GM23338 (cell line): ENCODE data around the gene CYS1. TPM values are rescaled to one million over a fixed set of nuclear protein-coding genes. Genes with fewer than 3 reads are reported as not detected.

Experiments
- ATAC-seq: fragments of 200-7000 bp; cut with Tn5 transposase; 3 replicates; pipeline ENCODE4 v1.9.1; 2020
- DNase-seq: peaks from one replicate; pipeline ENCODE4 v3.0.0-alpha.2; 2015; ENCODE audit warnings: low spot score
- H2AFZ ChIP-seq: fragments of 200-600 bp; sonication (generic); 2 replicates; pipeline ENCODE4 v1.8.0; 2016; ENCODE audit warnings: antibody characterized with exemption, mild to moderate bottlenecking, moderate library complexity
- H3F3A ChIP-seq: fragments of 200-600 bp; sonication (generic); replicated peaks from 2 replicates; pipeline ENCODE4 v1.8.0; 2017; ENCODE audit warnings: antibody characterized with exemption, mixed run types, low read depth
- H3K27ac ChIP-seq: fragments of 200-600 bp; sonication (generic); 2 replicates; pipeline ENCODE4 v1.6.1; 2016; ENCODE audit warnings: low read depth
- H3K27me3 ChIP-seq: fragments of 200-600 bp; sonication (generic); 2 replicates; pipeline ENCODE4 v1.8.0; 2016; ENCODE audit warnings: mild to moderate bottlenecking, mixed run types, moderate library complexity; ENCODE audit not compliant: insufficient read depth
- H3K36me3 ChIP-seq: fragments of 200-600 bp; sonication (generic); 2 replicates; pipeline ENCODE4 v1.8.0; 2016; ENCODE audit warnings: mild to moderate bottlenecking; ENCODE audit not compliant: insufficient read depth
- H3K4me1 ChIP-seq: fragments of 200-600 bp; sonication (generic); 2 replicates; pipeline ENCODE4 v1.8.0; 2016; ENCODE audit warnings: mild to moderate bottlenecking, moderate library complexity; ENCODE audit not compliant: insufficient read depth
- H3K4me2 ChIP-seq: fragments of 200-600 bp; sonication (generic); 2 replicates; pipeline ENCODE4 v1.7.1; 2017; ENCODE audit warnings: mixed run types
- H3K4me3 ChIP-seq: fragments of 200-600 bp; sonication (generic); 2 replicates; pipeline ENCODE4 v1.6.1; 2016; ENCODE audit warnings: mixed run types
- H3K79me2 ChIP-seq: fragments of 200-600 bp; sonication (generic); replicated peaks from 2 replicates; pipeline ENCODE4 v1.8.0; 2017; ENCODE audit warnings: mild to moderate bottlenecking; ENCODE audit not compliant: insufficient read depth
- H3K9me2 ChIP-seq: fragments of 200-600 bp; sonication (generic); 2 replicates; pipeline ENCODE4 v1.8.0; 2017; ENCODE audit not compliant: insufficient read depth
- H4K20me1 ChIP-seq: fragments of 200-600 bp; sonication (generic); replicated peaks from 2 replicates; pipeline ENCODE4 v1.8.0; 2017; ENCODE audit warnings: mild to moderate bottlenecking; ENCODE audit not compliant: insufficient read depth
- H3K27ac Mint-ChIP-seq: 2 replicates; pipeline ENCODE4 v1.8.0; 2020; ENCODE audit warnings: inconsistent platforms, mild to moderate bottlenecking, moderate library complexity, mixed read lengths
- H3K27me3 Mint-ChIP-seq: 3 replicates; pipeline ENCODE4 v1.8.0; 2022; ENCODE audit warnings: low read depth, mild to moderate bottlenecking, moderate library complexity, mixed read lengths, inconsistent platforms; ENCODE audit not compliant: insufficient read depth, poor library complexity
- H3K36me3 Mint-ChIP-seq: 3 replicates; pipeline ENCODE4 v1.8.0; 2021; ENCODE audit warnings: low read depth, mild to moderate bottlenecking, inconsistent platforms, moderate library complexity, mixed read lengths
- H3K4me1 Mint-ChIP-seq: 3 replicates; pipeline ENCODE4 v1.8.0; 2020; ENCODE audit warnings: mild to moderate bottlenecking, inconsistent platforms, mixed read lengths
- H3K4me3 Mint-ChIP-seq: 3 replicates; pipeline ENCODE4 v1.8.0; 2021; ENCODE audit warnings: moderate library complexity, mild to moderate bottlenecking, inconsistent platforms, mixed read lengths
- H3K9me3 Mint-ChIP-seq: 3 replicates; pipeline ENCODE4 v1.8.0; 2020; ENCODE audit warnings: moderate library complexity, mild to moderate bottlenecking, inconsistent platforms, mixed read lengths
- CREB1 ChIP-seq: fragments of 250-450 bp; sonication (Bioruptor Pico); IDR thresholded peaks from 2 replicates; pipeline ENCODE4 v1.5.0; 2020; ENCODE audit warnings: low read depth, mild to moderate bottlenecking, moderate library complexity
- CTCF ChIP-seq, 2 experiments: fragments of 200-600 bp in 1 of 2; sonication (generic) in 1 of 2; conservative IDR thresholded peaks; 2 replicates each; pipeline versions ENCODE4 v1.5.1 to v1.6.1; 2016 to 2017; ENCODE audit warnings: antibody characterized with exemption in 2 of 2, low read depth in 2 of 2, mild to moderate bottlenecking in 2 of 2, moderate library complexity in 1 of 2
- EZH2 ChIP-seq: fragments of 200-600 bp; sonication (generic); IDR thresholded peaks from one replicate; pipeline ENCODE4 v1.8.0; 2017; ENCODE audit warnings: antibody characterized with exemption, mild to moderate bottlenecking, low read depth; ENCODE audit not compliant: unreplicated experiment
- EZH2phosphoT487 ChIP-seq: fragments of 200-600 bp; sonication (generic); IDR thresholded peaks from one replicate; pipeline ENCODE4 v1.8.1; 2018; ENCODE audit warnings: antibody characterized with exemption; ENCODE audit not compliant: unreplicated experiment
- JUNB ChIP-seq: IDR thresholded peaks from one replicate; pipeline ENCODE4 v1.6.1; 2016; ENCODE audit warnings: antibody characterized with exemption; ENCODE audit not compliant: unreplicated experiment
- NANOG ChIP-seq: IDR thresholded peaks from 2 replicates; pipeline ENCODE4 v1.6.1; 2016; ENCODE audit warnings: antibody characterized with exemption, borderline replicate concordance
- POLR2AphosphoS5 ChIP-seq: IDR thresholded peaks from 2 replicates; pipeline ENCODE4 v1.6.1; 2016; ENCODE audit warnings: antibody characterized with exemption, low read depth
- REST ChIP-seq: IDR thresholded peaks from one replicate; pipeline ENCODE4 v1.6.1; 2018; ENCODE audit warnings: antibody characterized with exemption; ENCODE audit not compliant: unreplicated experiment
- STAT1 ChIP-seq: IDR thresholded peaks from one replicate; pipeline ENCODE4 v1.6.1; 2016; ENCODE audit warnings: antibody characterized with exemption; ENCODE audit not compliant: unreplicated experiment
- ZNF114 ChIP-seq: fragments of 250-450 bp; sonication (Bioruptor Pico); IDR thresholded peaks from 2 replicates; pipeline ENCODE4 v1.5.0; 2020; ENCODE audit warnings: mild to moderate bottlenecking, moderate library complexity
- ZNF331 ChIP-seq: fragments of 250-450 bp; sonication (Bioruptor Pico); IDR thresholded peaks from 2 replicates; pipeline ENCODE4 v1.5.0; 2020; ENCODE audit warnings: low read depth, mild to moderate bottlenecking, moderate library complexity
- polyA plus RNA-seq: library from polyadenylated mRNA; unstranded; fragments of >200 nt; fragmentation: Nextera tagmentation; extraction: Ambion mirVana; gene quantifications from 2 replicates; pipeline ENCODE4 v1.2.1, GENCODE V29; 2016
- total RNA-seq: library from RNA; depleted of rRNA; stranded (reverse); fragments of >200 nt; shearing (Covaris generic); gene quantifications from 2 replicates; pipeline ENCODE4 v1.2.3, GENCODE V29; 2014
- TF ChIP-seq, protein P1 (sequence below): IDR thresholded peaks from 2 replicates; pipeline ENCODE4 v1.6.1; 2016; ENCODE audit warnings: antibody characterized with exemption
- TF ChIP-seq, protein P2 (sequence below): fragments of 250-450 bp; sonication (Bioruptor Pico); IDR thresholded peaks from 2 replicates; pipeline ENCODE4 v1.5.0; 2020; ENCODE audit warnings: mild to moderate bottlenecking, moderate library complexity

Gene CYS1
- total and polyA plus RNA-seq, 2 experiments from 2014 or later: 0.31 to 0.32 TPM

- Histone ChIP-seq H3F3A (peaks cover 4% of the 10 kb centered on the region; the same call in 1 of the 2 replicates), H3K79me2 (no peaks in the 10 kb centered on the region), H3K4me2 (no peak overlapping the region), H3K36me3 (no peaks in the 10 kb centered on the region), H2AFZ (no peak overlapping the region), H4K20me1 (no peaks in the 10 kb centered on the region), H3K27me3 (no peaks in the 10 kb centered on the region), H3K27ac (no peak overlapping the region), H3K4me3 (no peak overlapping the region), H3K9me2 (no peaks in the 10 kb centered on the region), H3K4me1 (no peaks in the 10 kb centered on the region; the same call in 1 of the 2 replicates)
- DNase-seq: no peak
- H3K4me3 Mint-ChIP-seq: no peak overlapping the region; the same call in 2 of the 3 replicates
- no peak for ATAC-seq
- peaks cover 6% of the 10 kb centered on the region; the same call in 2 of the 3 replicates for H3K9me3 Mint-ChIP-seq
- TF ChIP-seq, protein P1, sequence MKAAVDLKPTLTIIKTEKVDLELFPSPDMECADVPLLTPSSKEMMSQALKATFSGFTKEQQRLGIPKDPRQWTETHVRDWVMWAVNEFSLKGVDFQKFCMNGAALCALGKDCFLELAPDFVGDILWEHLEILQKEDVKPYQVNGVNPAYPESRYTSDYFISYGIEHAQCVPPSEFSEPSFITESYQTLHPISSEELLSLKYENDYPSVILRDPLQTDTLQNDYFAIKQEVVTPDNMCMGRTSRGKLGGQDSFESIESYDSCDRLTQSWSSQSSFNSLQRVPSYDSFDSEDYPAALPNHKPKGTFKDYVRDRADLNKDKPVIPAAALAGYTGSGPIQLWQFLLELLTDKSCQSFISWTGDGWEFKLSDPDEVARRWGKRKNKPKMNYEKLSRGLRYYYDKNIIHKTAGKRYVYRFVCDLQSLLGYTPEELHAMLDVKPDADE: no peak
- no peak for TF ChIP-seq EZH2phosphoT487
- TF ChIP-seq ZNF331: no peak
- no peak for TF ChIP-seq EZH2
- no peak for TF ChIP-seq REST
- TF ChIP-seq, protein P2, sequence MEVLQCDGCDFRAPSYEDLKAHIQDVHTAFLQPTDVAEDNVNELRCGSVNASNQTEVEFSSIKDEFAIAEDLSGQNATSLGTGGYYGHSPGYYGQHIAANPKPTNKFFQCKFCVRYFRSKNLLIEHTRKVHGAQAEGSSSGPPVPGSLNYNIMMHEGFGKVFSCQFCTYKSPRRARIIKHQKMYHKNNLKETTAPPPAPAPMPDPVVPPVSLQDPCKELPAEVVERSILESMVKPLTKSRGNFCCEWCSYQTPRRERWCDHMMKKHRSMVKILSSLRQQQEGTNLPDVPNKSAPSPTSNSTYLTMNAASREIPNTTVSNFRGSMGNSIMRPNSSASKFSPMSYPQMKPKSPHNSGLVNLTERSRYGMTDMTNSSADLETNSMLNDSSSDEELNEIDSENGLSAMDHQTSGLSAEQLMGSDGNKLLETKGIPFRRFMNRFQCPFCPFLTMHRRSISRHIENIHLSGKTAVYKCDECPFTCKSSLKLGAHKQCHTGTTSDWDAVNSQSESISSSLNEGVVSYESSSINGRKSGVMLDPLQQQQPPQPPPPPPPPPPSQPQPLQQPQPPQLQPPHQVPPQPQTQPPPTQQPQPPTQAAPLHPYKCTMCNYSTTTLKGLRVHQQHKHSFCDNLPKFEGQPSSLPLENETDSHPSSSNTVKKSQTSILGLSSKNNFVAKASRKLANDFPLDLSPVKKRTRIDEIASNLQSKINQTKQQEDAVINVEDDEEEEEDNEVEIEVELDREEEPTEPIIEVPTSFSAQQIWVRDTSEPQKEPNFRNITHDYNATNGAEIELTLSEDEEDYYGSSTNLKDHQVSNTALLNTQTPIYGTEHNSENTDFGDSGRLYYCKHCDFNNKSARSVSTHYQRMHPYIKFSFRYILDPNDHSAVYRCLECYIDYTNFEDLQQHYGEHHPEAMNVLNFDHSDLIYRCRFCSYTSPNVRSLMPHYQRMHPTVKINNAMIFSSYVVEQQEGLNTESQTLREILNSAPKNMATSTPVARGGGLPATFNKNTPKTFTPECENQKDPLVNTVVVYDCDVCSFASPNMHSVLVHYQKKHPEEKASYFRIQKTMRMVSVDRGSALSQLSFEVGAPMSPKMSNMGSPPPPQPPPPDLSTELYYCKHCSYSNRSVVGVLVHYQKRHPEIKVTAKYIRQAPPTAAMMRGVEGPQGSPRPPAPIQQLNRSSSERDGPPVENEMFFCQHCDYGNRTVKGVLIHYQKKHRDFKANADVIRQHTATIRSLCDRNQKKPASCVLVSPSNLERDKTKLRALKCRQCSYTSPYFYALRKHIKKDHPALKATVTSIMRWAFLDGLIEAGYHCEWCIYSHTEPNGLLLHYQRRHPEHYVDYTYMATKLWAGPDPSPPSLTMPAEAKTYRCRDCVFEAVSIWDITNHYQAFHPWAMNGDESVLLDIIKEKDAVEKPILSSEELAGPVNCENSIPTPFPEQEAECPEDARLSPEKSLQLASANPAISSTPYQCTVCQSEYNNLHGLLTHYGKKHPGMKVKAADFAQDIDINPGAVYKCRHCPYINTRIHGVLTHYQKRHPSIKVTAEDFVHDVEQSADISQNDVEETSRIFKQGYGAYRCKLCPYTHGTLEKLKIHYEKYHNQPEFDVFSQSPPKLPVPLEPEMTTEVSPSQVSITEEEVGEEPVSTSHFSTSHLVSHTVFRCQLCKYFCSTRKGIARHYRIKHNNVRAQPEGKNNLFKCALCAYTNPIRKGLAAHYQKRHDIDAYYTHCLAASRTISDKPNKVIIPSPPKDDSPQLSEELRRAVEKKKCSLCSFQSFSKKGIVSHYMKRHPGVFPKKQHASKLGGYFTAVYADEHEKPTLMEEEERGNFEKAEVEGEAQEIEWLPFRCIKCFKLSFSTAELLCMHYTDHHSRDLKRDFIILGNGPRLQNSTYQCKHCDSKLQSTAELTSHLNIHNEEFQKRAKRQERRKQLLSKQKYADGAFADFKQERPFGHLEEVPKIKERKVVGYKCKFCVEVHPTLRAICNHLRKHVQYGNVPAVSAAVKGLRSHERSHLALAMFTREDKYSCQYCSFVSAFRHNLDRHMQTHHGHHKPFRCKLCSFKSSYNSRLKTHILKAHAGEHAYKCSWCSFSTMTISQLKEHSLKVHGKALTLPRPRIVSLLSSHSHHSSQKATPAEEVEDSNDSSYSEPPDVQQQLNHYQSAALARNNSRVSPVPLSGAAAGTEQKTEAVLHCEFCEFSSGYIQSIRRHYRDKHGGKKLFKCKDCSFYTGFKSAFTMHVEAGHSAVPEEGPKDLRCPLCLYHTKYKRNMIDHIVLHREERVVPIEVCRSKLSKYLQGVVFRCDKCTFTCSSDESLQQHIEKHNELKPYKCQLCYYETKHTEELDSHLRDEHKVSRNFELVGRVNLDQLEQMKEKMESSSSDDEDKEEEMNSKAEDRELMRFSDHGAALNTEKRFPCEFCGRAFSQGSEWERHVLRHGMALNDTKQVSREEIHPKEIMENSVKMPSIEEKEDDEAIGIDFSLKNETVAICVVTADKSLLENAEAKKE: no peak
- no peak for TF ChIP-seq POLR2AphosphoS5
- no peak for TF ChIP-seq CREB1 (CRISPR knock-in tag)
- no peak for TF ChIP-seq CTCF (conservative IDR thresholded peaks at IDR 0.05; ENCODE audit: low read depth in 2 of 2)
- no peak for TF ChIP-seq JUNB
- TF ChIP-seq STAT1: no peak
- no peak for TF ChIP-seq NANOG
- no peak for TF ChIP-seq ZNF114 (CRISPR knock-in tag)
- H3K4me1 Mint-ChIP-seq: peaks cover 13% of the 10 kb centered on the region
- peaks cover 11% of the 10 kb centered on the region for H3K27me3 Mint-ChIP-seq
- H3K27ac Mint-ChIP-seq: no peak overlapping the region
- H3K36me3 Mint-ChIP-seq: peaks cover 3% of the 10 kb centered on the region; the same call in 1 of the 3 replicates
Measured at GRCh38 chr2:10062931-10063365, 17.3 kb downstream of the CYS1 start.
